ENCODE measurements around the gene ME3. TPM values are rescaled to one million over a fixed set of nuclear protein-coding genes. Genes with fewer than 3 reads are reported as not detected.

Gene ME3
- total and polyA plus RNA-seq, 2 experiments from 2014 or later = 7.5 to 10.9 TPM

DNA sequence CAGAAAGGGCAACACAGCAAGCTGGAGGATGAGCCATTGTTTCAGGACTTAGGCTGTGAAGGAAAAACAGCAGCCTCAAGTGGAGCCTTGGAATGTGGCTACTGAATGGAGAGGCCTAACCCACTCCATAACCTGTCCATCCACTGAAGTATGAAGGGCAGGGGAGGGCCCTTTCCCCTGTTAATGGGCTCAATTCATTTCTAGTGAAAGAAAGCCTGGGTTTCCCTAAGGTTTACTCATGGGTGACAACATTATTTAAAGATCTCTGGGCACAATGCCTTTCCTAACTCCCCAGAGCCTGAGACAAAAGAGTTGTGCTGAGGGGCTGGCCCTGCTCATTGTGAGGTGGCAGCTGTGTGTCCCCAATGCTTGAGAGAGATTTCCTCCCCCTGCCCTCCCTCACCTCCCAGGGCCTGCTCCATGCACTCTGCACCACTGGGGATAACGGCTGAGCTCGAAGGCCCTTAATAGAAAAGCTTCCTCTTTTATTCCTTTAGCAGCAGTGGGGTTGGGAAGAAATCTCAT is 83.8 kb downstream of the ME3 start:
- Histone ChIP-seq H3K9me3 (ENCODE audit: low read depth) (no peaks in the 10 kb centered on the region), H3K4me1 (ENCODE audit: insufficient read depth) (peaks cover 19% of the 10 kb centered on the region), H4K20me1 (ENCODE audit: insufficient read depth) (no peaks in the 10 kb centered on the region), H3K36me3 (ENCODE audit: low read depth) (no peaks in the 10 kb centered on the region), H3K79me2 (ENCODE audit: insufficient read depth) (no peaks in the 10 kb centered on the region), H3K9ac (no peak overlapping the region), H2AFZ (no peak overlapping the region), H3K4me2 (ENCODE audit: unreplicated experiment) (no peak overlapping the region), H3K27me3 (replicated peaks; ENCODE audit: insufficient read depth) (no peaks in the 10 kb centered on the region), H3K27ac (no peak overlapping the region), H3K4me3 (no peak overlapping the region), H3F3A (ENCODE audit: insufficient read depth) (peaks cover 15% of the 10 kb centered on the region), H3K9me2 (ENCODE audit: insufficient read depth) (no peaks in the 10 kb centered on the region)
- 100% methylated on average over 2 of the region's 2 CpGs for WGBS, 2 experiments (ENCODE audit: low coverage in 1 of 2, low lambda C conversion rate in 2 of 2, missing lambda C conversion rate in 2 of 2)
- DNase-seq = no peak
- no peak for TF ChIP-seq EZH2phosphoT487 (IDR thresholded peaks at IDR 0.05; ENCODE audit: insufficient read depth, low read depth)
- TF ChIP-seq EZH2 (IDR thresholded peaks at IDR 0.05; ENCODE audit: insufficient read depth, poor library complexity, severe bottlenecking) = no peak
- in situ Hi-C loops (cut with MboI) = no loop called here

DNA sequence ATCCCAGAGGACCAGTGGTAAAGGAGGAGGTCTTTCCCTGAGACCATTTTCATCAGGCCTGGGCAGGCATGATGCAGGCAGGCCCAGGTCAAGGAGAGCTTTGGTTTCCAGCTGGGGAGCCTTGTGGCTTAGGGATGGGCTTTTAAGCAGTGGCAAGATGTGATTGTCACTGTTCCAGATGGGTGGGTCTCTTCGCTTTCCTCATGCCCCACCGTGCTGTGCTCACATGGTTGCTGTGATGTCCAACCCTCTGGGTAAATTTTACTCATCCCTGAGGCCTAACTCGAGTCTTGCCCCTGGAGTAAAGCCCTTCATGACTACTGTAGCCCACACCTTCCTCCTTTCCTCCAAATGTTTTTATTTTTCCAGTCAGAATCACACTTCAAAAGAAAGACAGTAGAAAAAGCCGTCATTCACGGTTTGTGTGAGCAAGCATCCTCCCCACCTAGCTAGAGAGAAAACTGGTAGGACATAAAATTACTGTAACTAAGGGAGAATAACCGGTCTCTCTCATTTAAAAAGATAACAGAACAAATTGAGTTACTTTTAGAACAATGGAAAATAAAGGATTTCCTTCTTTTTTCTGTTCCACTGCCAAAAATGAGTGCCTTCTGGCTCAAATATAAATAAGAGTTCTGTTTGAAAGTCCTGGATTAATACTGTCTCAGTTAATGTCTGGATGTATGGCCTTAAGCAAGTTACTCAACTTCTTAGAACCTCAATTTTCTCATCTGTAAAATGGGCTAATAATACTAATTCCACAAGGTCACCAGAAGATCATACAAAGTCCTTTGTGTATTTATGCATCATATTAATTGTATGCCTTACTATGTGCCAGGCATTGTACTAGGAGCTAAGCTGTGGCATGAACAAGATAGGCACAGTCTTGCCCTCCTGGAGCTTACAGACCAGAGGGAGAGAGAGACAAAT is 84.9 kb downstream of the ME3 start:
- in situ Hi-C loops (cut with MboI) = no loop called here
- H3K4me1 ChIP-seq (ENCODE audit: insufficient read depth) = peaks cover 9% of the 10 kb centered on the region
- TF ChIP-seq EZH2phosphoT487 (IDR thresholded peaks at IDR 0.05; ENCODE audit: insufficient read depth, low read depth) = no peak
- no peak for TF ChIP-seq EZH2 (IDR thresholded peaks at IDR 0.05; ENCODE audit: insufficient read depth, poor library complexity, severe bottlenecking)

DNA sequence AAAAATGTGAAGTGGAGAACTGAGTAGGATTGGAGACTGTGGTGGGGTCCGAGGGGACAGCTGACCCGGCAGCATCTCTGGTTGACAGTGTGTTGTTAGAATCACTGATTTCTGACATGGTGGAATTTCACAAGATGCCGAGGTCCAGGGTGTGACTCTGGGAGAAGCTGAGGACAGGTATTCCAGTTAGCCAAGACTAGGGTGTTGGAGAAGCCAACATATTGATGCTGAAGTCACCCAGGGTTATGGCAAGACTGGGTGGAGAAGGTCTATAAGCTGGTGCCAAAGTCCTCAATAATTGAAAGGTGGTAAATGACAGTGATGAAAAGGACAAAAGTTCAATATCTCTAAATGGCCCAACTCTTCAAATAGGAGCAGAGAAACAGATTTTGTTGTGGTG is 86.1 kb downstream of the ME3 start:
- H3K9me2 ChIP-seq (ENCODE audit: insufficient read depth) = no peaks in the 10 kb centered on the region
- H3K27ac ChIP-seq = no peak overlapping the region
- H3K9me3 ChIP-seq (ENCODE audit: low read depth) = no peaks in the 10 kb centered on the region
- H3K4me1 ChIP-seq (ENCODE audit: insufficient read depth) = no peaks in the 10 kb centered on the region
- no peak overlapping the region for H3K4me3 ChIP-seq
- H2AFZ ChIP-seq = no peak overlapping the region
- TF ChIP-seq EZH2 (IDR thresholded peaks at IDR 0.05; ENCODE audit: insufficient read depth, poor library complexity, severe bottlenecking) = no peak
- TF ChIP-seq EZH2phosphoT487 (IDR thresholded peaks at IDR 0.05; ENCODE audit: insufficient read depth, low read depth) = no peak
- H3K9ac ChIP-seq = no peak overlapping the region
- peaks cover under 1% of the 10 kb centered on the region; the same call in 1 of the 2 replicates for H3F3A ChIP-seq (ENCODE audit: insufficient read depth)
- H3K36me3 ChIP-seq (ENCODE audit: low read depth) = no peaks in the 10 kb centered on the region
- no peak overlapping the region for H3K4me2 ChIP-seq (ENCODE audit: unreplicated experiment)
- no peak for DNase-seq
- in situ Hi-C loops (cut with MboI) = no loop called here
- WGBS, 2 experiments (ENCODE audit: low coverage in 1 of 2, low lambda C conversion rate in 2 of 2, missing lambda C conversion rate in 2 of 2) = 92 to 97% methylated on average over 3 of the region's 3 CpGs
- no peaks in the 10 kb centered on the region for H3K27me3 ChIP-seq (replicated peaks; ENCODE audit: insufficient read depth)
- no peaks in the 10 kb centered on the region for H3K79me2 ChIP-seq (ENCODE audit: insufficient read depth)
- no peaks in the 10 kb centered on the region for H4K20me1 ChIP-seq (ENCODE audit: insufficient read depth)

More for the DNA sequence above, 84.9 kb downstream of the ME3 start:
- 84% methylated on average over 6 of the region's 6 CpGs for WGBS, 2 experiments (ENCODE audit: low coverage in 1 of 2, low lambda C conversion rate in 2 of 2, missing lambda C conversion rate in 2 of 2)
- Histone ChIP-seq H3K4me3 (no peak overlapping the region), H3K27me3 (replicated peaks; ENCODE audit: insufficient read depth) (no peaks in the 10 kb centered on the region), H3K9me2 (ENCODE audit: insufficient read depth) (no peaks in the 10 kb centered on the region), H2AFZ (no peak overlapping the region), H3F3A (ENCODE audit: insufficient read depth) (peaks cover 12% of the 10 kb centered on the region), H3K9ac (no peak overlapping the region), H3K79me2 (ENCODE audit: insufficient read depth) (no peaks in the 10 kb centered on the region), H3K9me3 (ENCODE audit: low read depth) (no peaks in the 10 kb centered on the region), H3K4me2 (ENCODE audit: unreplicated experiment) (no peak overlapping the region), H4K20me1 (ENCODE audit: insufficient read depth) (no peaks in the 10 kb centered on the region), H3K36me3 (ENCODE audit: low read depth) (no peaks in the 10 kb centered on the region), H3K27ac (no peak overlapping the region)
- DNase-seq = no peak

DNA sequence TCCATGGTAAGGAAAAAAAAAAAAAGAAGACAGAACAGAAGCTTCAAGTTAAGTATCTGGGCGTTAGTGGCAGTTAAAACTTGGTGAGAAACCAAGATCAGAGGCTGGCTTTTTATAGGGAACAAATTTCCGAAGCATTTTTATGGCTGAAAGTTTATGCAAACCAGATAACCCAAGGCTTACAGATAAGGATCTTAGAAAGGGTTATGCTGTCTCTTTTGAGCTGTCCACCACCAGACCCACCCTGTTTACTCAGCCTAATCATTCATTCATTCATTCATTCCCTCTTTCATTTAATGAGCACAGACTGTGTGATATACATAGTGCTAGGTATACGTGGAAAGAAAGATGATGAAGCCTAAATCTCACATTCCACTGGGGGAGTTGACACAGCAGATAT is 89.5 kb downstream of the ME3 start:
- Histone ChIP-seq H3K4me3 (no peak overlapping the region), H3K9ac (no peak overlapping the region), H3K36me3 (ENCODE audit: low read depth) (no peaks in the 10 kb centered on the region), H4K20me1 (ENCODE audit: insufficient read depth) (no peaks in the 10 kb centered on the region), H3K9me2 (ENCODE audit: insufficient read depth) (no peaks in the 10 kb centered on the region), H3K4me1 (ENCODE audit: insufficient read depth) (peaks cover 8% of the 10 kb centered on the region), H3K79me2 (ENCODE audit: insufficient read depth) (no peaks in the 10 kb centered on the region), H3K27me3 (replicated peaks; ENCODE audit: insufficient read depth) (no peaks in the 10 kb centered on the region), H2AFZ (no peak overlapping the region), H3K4me2 (ENCODE audit: unreplicated experiment) (no peak overlapping the region), H3K9me3 (ENCODE audit: low read depth) (no peaks in the 10 kb centered on the region), H3F3A (ENCODE audit: insufficient read depth) (peaks cover 10% of the 10 kb centered on the region; the same call in 1 of the 2 replicates), H3K27ac (no peak overlapping the region)
- 71 to 74% methylated on average over 3 of the region's 3 CpGs for WGBS, 2 experiments (ENCODE audit: low coverage in 1 of 2, low lambda C conversion rate in 2 of 2, missing lambda C conversion rate in 2 of 2)
- no peak for DNase-seq
- TF ChIP-seq EZH2 (IDR thresholded peaks at IDR 0.05; ENCODE audit: insufficient read depth, poor library complexity, severe bottlenecking) (no peak), EZH2phosphoT487 (IDR thresholded peaks at IDR 0.05; ENCODE audit: insufficient read depth, low read depth) (no peak)
- in situ Hi-C loops (cut with MboI) = no loop called here

All from GM23248 (cell line).